Adrenal gland (tissue), 12 donors: ENCODE data around the gene RALGAPA1. TPM values are rescaled to one million over a fixed set of nuclear protein-coding genes. Genes with fewer than 3 reads are reported as not detected.

ENCODE experiments used
- DNase-seq, 7 donors: peaks; one replicate each; pipeline ENCODE4 v3.0.0-alpha.2; 2019 to 2020
- H3K27ac ChIP-seq, 5 donors: fragments of 200-600 bp; sonication (generic) in 4 of 5; 1 replicate in 3 of 5; 2 replicates in 2 of 5; pipeline versions ENCODE4 v1.5.1 to v1.8.0; 2016 to 2020; ENCODE audit warnings: mild to moderate bottlenecking in 1 of 5
- H3K27me3 ChIP-seq: fragments of 200-600 bp; 2 replicates; pipeline ENCODE4 v1.8.0; 2021
- H3K36me3 ChIP-seq, 2 donors: fragments of 200-600 bp; replicated peaks in 1 of 2; 1 replicate in 1 of 2; 2 replicates in 1 of 2; pipeline versions ENCODE4 v1.5.1 to v1.8.0; 2018 to 2022
- H3K4me1 ChIP-seq, 2 donors: fragments of 200-600 bp; replicated peaks in 1 of 2; 1 replicate in 1 of 2; 2 replicates in 1 of 2; pipeline versions ENCODE4 v1.5.1 to v1.8.0; 2018 to 2021
- H3K4me3 ChIP-seq, 4 donors: fragments of 200-600 bp; sonication (generic) in 3 of 4; one replicate each; pipeline ENCODE4 v1.5.1; 2016 to 2018
- H3K9me3 ChIP-seq, 3 donors: fragments of 200-600 bp; sonication (generic) in 1 of 3; replicated peaks in 1 of 3; 1 replicate in 2 of 3; 2 replicates in 1 of 3; pipeline versions ENCODE4 v1.5.1 to v1.8.0; 2016 to 2021
- POLR2A ChIP-seq, 2 donors: fragments of 450-650 bp; IDR thresholded peaks; one replicate each; pipeline ENCODE4 v1.6.1; 2017; ENCODE audit warnings: antibody characterized with exemption in 2 of 2, mild to moderate bottlenecking in 2 of 2, moderate library complexity in 1 of 2
- WGBS, 4 donors: extraction: QIAGEN DNeasy Blood & Tissue Kit in 2 of 4; methylation state at CpG; one replicate each; pipeline versions ENCODE4 v1.1.5 to v1.1.7; 2013 to 2017; 5-methylcytosine and 5-hydroxymethylcytosine counted together
- intact Hi-C, 2 donors: fragments of 100-400 bp; cut with DNase I; formaldehyde crosslinking; loops; one replicate each; pipeline versions ENCODE4 v1.14.1 to v1.15.0; 2022 to 2023
- polyA plus RNA-seq, 3 donors: library from polyadenylated mRNA; stranded (reverse); fragments of 200-250 nt in 2 of 3; fragments of 350-450 nt in 1 of 3; fragmentation: Illumina TruSeq in 1 of 3; extraction: RNeasy Lipid Tissue Mini Kit (QIAGEN cat#74804) in 1 of 3; gene quantifications; one replicate each; pipeline ENCODE4 v1.2.3, GENCODE V29; 2013 to 2014
- total RNA-seq, 9 donors: library from RNA; depleted of rRNA in 4 of 9; stranded (reverse); fragments of >200 nt in 4 of 9; fragments of 120-200 nt in 1 of 9; fragmentation: NEBNext Ultra II Directional in 1 of 9; extraction: Animal tissue kit (Norgen Biotek cat#: 25700) in 1 of 9; gene quantifications; one replicate each; pipeline versions ENCODE4 v1.1.0 to v1.2.4, GENCODE V29; 2013 to 2023
- TF ChIP-seq, protein P1 (sequence below), 6 experiments: fragments of 450-650 bp in 4 of 6; fragments of 200-600 bp in 2 of 6; sonication (generic) in 1 of 6; IDR thresholded peaks; 1 replicate in 5 of 6; 2 replicates in 1 of 6; pipeline versions ENCODE4 v1.5.1 to v1.8.0; 2016 to 2021; ENCODE audit warnings: antibody characterized with exemption in 6 of 6, mild to moderate bottlenecking in 2 of 6, moderate library complexity in 1 of 6
- donor health status: healthy with polysubstance abuse.
- donor health status: Bipolar disorder and iron deficiency.
- donor health status: DM: yes; HTN: yes; CAD: no.
- donor health status: DM: no; HTN: no; CAD: no.
- donor health status: DM: no; HTN: no; CAD: no.
- donor health status: DM: yes; HTN: yes; CAD: no.

Gene RALGAPA1
- total and polyA plus RNA-seq, 12 donors = 31.7 to 116 (median 64.8) TPM

DNA sequence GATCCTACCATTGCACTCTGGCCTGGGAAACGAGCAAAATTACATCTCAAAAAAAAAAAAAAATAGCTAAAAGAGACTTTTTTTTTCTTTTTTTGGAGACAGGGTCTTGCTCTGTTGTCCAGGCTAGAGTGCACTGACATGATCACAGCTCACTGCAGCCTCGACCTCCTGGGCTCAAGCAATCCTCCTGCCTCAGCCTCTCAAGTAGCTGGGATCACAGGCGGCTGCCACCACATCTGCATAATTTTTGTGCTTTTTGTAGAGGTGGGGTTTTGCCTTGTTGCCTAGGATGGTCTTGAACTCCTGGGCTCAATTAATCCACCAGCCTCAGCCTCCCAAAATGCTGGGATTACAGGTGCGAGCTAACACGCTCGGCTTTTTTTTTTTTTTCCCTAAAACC, 11.3 kb downstream of the RALGAPA1 start:
- no peak for TF ChIP-seq POLR2A (IDR thresholded peaks at IDR 0.05)
- TF ChIP-seq, protein P1, sequence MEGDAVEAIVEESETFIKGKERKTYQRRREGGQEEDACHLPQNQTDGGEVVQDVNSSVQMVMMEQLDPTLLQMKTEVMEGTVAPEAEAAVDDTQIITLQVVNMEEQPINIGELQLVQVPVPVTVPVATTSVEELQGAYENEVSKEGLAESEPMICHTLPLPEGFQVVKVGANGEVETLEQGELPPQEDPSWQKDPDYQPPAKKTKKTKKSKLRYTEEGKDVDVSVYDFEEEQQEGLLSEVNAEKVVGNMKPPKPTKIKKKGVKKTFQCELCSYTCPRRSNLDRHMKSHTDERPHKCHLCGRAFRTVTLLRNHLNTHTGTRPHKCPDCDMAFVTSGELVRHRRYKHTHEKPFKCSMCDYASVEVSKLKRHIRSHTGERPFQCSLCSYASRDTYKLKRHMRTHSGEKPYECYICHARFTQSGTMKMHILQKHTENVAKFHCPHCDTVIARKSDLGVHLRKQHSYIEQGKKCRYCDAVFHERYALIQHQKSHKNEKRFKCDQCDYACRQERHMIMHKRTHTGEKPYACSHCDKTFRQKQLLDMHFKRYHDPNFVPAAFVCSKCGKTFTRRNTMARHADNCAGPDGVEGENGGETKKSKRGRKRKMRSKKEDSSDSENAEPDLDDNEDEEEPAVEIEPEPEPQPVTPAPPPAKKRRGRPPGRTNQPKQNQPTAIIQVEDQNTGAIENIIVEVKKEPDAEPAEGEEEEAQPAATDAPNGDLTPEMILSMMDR (IDR thresholded peaks at IDR 0.05) = no peak
- peaks cover 4% of the 10 kb centered on the region in 2 donors for H3K4me1 ChIP-seq
- no peaks in the 10 kb centered on the region for H3K9me3 ChIP-seq
- no peaks in the 10 kb centered on the region for H3K27me3 ChIP-seq
- intact Hi-C loops = no loop called here
- WGBS, 4 donors = 95 to 97% (median 95%) methylated on average over 6 of the region's 6 CpGs
- no peak overlapping the region for H3K4me3 ChIP-seq
- H3K27ac ChIP-seq = no peak overlapping the region
- no peak for DNase-seq
- no peaks in the 10 kb centered on the region for H3K36me3 ChIP-seq

DNA sequence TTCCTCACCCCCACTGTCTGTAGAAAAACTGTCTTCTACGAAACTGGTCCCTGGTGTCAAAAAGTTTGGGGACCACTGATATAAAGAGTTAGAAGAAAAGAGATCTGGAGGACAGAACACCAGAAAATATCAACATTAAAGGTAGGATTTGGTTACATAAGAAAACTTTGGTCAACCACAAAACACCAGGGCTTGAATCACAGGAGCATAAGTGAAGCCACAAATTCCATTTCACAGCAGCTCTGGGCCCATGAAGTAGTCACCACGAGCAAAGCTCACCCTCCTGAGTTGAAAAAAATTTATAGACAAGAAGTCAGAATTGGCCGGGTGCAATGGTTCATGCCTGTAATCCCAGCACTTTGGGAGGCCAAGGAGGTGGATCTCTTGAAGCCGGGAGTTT, 19.4 kb downstream of the RALGAPA1 start:
- no peak overlapping the region for H3K4me3 ChIP-seq
- no peaks in the 10 kb centered on the region for H3K9me3 ChIP-seq
- H3K4me1 ChIP-seq = peaks cover 0 to 12% of the 10 kb centered on the region in 2 donors
- TF ChIP-seq, protein P1 (IDR thresholded peaks at IDR 0.05) = no peak
- no peak for DNase-seq
- H3K36me3 ChIP-seq = no peaks in the 10 kb centered on the region
- intact Hi-C loops = no loop called here
- no peak overlapping the region for H3K27ac ChIP-seq
- no peaks in the 10 kb centered on the region for H3K27me3 ChIP-seq
- WGBS, 4 donors = 90 to 97% (median 92%) methylated on average over 4 of the region's 4 CpGs

GRCh38 chr14:35786856-35787255, 22.2 kb downstream of the RALGAPA1 start:
- no peak overlapping the region for H3K27ac ChIP-seq
- WGBS, 4 donors = 88 to 93% (median 91%) methylated on average over 2 of the region's 2 CpGs
- H3K9me3 ChIP-seq = no peaks in the 10 kb centered on the region
- TF ChIP-seq POLR2A (IDR thresholded peaks at IDR 0.05) = no peak
- TF ChIP-seq, protein P1 (IDR thresholded peaks at IDR 0.05) = no peak
- H3K27me3 ChIP-seq = no peaks in the 10 kb centered on the region
- no peaks in the 10 kb centered on the region for H3K36me3 ChIP-seq
- intact Hi-C loops = no loop called here
- H3K4me1 ChIP-seq = peaks cover 0 to 12% of the 10 kb centered on the region in 2 donors
- H3K4me3 ChIP-seq = no peak overlapping the region
- no peak for DNase-seq

- Histone ChIP-seq H3K36me3 (no peaks in the 10 kb centered on the region), H3K27ac (no peak overlapping the region), H3K4me1 (peaks cover 0 to 12% of the 10 kb centered on the region in 2 donors), H3K27me3 (no peaks in the 10 kb centered on the region), H3K9me3 (no peaks in the 10 kb centered on the region), H3K4me3 (no peak overlapping the region)
- intact Hi-C loops = no loop called here
- WGBS, 4 donors = 54 to 63% (median 57%) methylated on average over 1 of the region's 1 CpG
- DNase-seq = no peak
- TF ChIP-seq, protein P1 (IDR thresholded peaks at IDR 0.05) = no peak
- TF ChIP-seq POLR2A (IDR thresholded peaks at IDR 0.05) = no peak
These were observed 25.4 kb downstream of the RALGAPA1 start for GRCh38 chr14:35783699-35784098.
